GM19463 (cell line): ENCODE measurements around the gene PPM1F.
"Not testable (repeated sequence)": the region's sequence is repeated elsewhere in the genome, so short reads cannot be mapped to it uniquely, and the experiment has no call there.

Experiments
- ATAC-seq: cut with Tn5 transposase; IDR thresholded peaks from one replicate; pipeline ENCODE4 v1.9.1; 2021; ENCODE audit warnings: mild to moderate bottlenecking, moderate library complexity; ENCODE audit not compliant: unreplicated experiment

PPM1F gene

GRCh38 chr22:21921729-21922128 lies 30.9 kb downstream of the PPM1F start:
- ATAC-seq: no peak

GRCh38 chr22:21921184-21921721 lies 31.4 kb downstream of the PPM1F start:
- ATAC-seq: no peak

DNA sequence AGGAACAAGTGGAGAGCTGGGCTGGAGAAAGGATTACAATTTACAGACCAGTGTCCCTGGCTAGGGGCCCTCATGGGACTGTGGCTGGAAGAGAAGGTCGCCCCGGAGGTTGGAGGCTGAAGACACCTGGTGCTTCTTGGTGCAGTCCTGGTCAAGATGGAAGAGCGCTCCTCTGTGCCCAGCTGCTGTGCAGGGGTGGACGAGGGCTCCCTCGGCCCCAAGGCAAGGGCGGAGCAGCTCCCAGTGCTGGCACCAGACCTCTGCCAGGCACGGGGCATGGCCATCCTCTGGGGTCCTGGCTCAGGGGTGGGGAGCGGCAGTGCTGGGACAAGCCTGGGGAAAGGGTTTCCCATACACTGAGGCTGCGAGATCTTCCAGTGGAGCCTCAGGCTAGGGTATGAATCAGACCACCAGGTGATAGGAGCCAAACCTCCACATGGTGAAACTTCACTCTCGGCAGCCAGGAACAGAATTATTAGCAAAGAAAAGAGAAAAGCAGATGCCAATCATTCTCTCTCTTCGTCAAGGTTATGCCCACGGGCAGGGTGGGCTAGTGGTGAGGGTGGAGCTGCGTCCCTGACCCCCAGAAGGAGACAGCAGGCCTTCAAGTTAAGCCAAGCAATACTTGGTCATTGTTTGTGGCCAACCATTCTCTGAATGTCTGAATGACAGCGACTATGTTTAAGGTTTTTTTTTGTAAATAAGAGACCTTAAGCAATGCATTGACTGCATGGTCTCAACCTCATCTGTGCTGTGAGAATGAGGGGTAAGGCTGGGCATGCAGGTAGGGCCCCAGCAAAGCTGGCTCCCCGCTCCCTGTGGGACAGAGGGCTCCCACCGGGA lies 32.1 kb downstream of the PPM1F start:
- no peak for ATAC-seq

GRCh38 chr22:21919526-21920307 lies 32.9 kb downstream of the PPM1F start:
- no peak for ATAC-seq

DNA sequence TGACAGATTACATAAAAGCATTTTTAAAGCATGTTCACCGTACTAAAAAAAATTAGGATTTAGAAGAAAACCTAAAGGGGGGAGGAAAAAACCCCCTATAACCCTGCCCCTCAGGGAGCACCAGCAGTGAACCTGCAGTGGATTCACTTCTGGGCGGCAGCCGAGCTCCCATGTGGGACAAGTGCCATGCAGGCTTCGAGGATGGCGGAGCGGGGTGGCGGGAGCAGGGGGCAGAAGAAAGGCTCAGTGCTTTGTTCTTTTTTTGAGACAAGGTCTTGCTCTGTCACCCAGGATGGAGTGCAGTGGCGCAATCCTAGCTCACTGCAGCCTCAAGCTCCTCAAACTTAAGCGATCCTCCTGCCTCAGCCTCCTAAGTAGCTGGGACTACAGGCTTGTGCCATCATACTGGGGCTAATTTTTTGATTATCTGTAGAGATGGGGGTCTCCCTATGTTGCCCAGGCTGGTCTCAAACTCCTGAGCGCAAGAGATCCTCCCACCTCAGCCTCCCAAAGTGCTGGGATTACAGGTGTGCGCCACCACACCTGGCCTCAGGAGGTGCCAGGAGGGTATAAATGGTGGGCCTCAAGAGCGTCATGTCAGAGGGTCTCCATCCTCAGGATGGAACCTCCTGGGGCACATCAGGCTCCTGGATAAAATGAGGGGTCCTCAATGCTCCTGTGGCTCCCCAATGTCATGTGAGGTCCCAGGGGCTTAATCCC lies 34.0 kb downstream of the PPM1F start:
- ATAC-seq: no peak

- ATAC-seq: no peak
Observed at GRCh38 chr22:21917959-21918261, 34.7 kb downstream of the PPM1F start.

- no peak for ATAC-seq
Observed at GRCh38 chr22:21917181-21917958, 35.3 kb downstream of the PPM1F start.

- ATAC-seq: no peak
Observed at GRCh38 chr22:21916309-21916918, 36.2 kb downstream of the PPM1F start.

DNA sequence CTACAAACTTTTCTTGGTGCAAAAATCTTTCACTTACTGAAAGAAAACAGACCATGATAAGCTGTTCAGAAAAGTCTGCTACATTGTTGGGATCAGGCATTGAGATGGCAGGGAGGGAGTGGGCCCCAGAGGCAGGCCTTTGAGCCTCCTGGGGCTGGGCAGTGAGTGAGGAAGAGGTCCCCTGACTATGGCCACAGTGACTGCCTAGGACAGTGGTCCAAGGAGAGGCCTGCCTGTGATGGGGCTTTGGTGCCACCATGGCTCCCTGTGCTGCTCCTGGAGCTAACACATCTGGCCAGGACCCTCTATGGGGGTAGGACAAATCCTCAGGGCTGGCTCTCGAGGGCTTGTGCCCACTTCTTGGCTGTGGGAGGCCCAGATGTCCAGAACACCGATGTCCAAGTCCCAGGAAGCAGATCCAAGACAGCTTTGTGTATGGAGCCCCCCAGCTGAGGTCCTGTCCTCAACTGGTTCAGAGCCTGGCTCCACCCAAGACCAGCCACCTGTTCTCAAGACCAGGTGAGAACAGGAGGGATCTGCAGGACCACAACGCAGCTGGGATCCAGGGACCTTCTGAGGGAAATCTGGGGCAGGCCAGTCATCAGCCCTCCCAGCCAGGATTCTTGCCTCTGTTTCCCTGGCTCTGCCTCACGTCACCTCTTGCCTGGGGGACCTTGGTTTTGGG lies 36.9 kb downstream of the PPM1F start:
- ATAC-seq: no peak

- not testable (repeated sequence) for ATAC-seq
Observed at GRCh38 chr22:21914033-21914642, 38.5 kb downstream of the PPM1F start.

DNA sequence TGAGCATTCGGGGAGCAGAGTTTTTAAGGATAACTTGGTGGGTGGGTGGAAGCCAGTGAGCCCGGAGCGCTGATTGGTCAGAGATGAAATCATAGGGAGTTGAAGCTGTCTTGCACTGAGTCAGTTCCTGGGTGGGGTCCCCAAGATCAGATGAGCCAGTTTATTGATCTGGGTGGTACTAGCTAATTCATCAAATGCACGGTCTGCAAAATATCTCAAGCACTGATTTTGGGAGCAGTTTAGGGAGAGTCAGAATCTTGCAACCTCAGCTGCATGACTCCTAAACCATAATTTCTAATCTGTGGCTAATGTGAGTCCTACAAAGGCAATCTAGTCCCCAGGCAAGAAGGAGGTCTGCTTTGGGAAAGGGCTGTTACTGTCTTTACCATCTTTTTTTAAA lies 42.3 kb downstream of the PPM1F start:
- ATAC-seq: not testable (repeated sequence)

DNA sequence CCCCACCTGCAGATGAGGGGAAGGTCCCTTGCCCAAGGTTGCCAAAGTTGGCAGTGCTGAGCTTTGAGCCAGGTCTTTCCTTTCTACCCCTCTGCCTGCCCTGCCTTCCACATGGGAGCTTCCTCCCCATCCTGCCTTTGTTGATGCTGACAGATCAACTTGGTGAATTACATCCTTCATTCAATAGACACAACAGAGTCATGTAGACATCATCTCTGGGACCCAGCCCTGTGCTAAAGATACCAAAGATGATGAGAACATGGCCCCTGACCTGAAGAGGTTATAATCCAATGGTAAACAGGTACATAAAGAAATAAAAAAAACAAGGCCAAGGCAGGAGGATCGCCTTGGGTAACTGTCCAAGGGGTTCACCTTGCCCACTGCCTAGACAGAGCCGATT lies 42.8 kb downstream of the PPM1F start:
- no peak for ATAC-seq

DNA sequence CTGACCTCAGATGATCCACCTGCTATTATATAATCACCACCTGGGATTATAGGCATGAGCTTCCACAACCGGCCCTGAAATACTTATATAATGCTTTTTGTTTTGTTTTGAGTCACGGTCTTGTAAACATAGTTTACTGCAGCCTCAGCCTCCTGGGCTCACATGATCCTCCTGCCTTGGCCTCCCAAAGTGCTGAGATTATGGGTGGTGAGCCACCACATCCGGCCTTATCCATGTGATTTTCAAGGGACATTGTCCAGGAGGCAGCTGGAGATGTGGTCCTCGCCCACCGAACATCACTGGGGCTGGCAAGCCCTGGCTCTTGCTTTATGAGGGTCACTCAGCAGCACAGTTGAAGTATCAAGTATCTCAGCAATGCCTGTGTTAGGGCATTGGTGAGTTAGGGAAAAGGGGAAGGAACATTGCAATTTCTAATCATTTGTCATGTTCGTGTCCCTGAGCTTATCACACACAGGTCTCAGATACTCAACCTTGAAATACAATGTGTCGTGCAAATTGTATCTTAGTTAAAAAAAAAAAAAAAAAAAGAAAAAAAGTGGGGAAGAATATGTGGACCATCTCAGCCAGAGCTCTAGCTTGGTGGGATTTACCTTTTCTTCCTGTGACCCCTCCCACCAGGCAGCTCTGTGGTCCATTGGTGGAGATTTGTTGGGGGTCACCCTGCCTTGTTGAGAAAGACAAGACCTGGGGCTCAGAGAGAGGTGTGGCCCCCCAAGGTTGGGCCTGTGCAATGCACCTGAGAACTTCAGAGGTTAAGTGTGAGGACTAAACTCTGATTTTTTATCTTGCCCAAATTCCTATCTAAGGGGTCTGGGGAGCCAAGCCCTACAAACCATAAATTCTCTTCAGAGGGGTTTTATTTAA lies 44.8 kb downstream of the PPM1F start:
- ATAC-seq: no peak

- ATAC-seq: not testable (repeated sequence)
Observed at GRCh38 chr22:21905234-21905633, 47.4 kb downstream of the PPM1F start.

- no peak for ATAC-seq
Observed at GRCh38 chr22:21904250-21904789, 48.3 kb downstream of the PPM1F start.

GRCh38 chr22:21903283-21903682 lies 49.4 kb downstream of the PPM1F start:
- ATAC-seq: no peak

DNA sequence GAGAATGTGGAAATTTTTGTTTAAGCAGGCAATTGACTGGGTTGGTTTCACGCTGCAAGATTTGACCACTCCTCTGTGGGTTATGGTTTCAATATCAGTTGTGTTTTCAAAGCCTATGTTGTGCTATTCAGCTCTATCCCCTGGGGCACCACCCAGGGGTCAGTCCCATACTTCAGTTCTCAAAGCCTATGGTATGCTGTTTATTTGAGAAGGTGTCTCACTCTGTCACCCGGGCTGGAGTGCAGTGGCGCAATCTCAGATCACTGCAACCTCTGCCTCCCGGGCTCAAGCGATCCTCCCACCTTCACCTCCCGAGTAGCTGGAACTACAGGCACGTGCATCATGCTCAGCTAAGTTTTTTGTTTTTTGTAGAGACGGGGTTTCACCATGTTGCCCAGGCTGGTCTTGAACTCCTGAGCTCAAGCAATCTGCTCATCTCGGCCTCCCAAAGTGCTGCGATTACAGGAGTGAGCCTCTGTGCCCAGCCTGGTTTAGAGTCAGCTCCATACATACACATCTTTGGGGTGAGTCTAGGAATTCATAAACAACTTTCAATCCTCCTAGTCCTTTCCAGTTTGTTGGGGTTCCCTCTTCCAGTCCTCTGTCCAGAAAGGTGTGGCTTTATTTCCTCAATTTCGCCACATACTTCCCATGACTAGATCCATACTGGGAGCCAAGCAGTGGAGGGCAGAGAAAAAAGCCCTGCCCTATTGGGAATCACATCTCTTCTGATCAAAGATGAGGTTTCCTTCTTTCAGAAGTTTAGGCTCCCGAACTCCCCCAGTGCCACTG lies 50.2 kb downstream of the PPM1F start:
- no peak for ATAC-seq
